ENCODE results near the gene CALCOCO1.

Gene CALCOCO1

GRCh38 chr12:53738406-53739213 is 11.4 kb upstream of the CALCOCO1 start:
- H2AFZ ChIP-seq (ENCODE audit: low read depth, low read length, severe bottlenecking), result no peak overlapping the region
- no peaks in the 10 kb centered on the region for H3F3A ChIP-seq (ENCODE audit: insufficient read depth)
- no peak overlapping the region for H3K4me3 ChIP-seq (ENCODE audit: insufficient read depth, low read length, poor library complexity, severe bottlenecking)
- no peak overlapping the region for H3K9ac ChIP-seq (ENCODE audit: low read length)
- no peaks in the 10 kb centered on the region for H3K79me2 ChIP-seq (ENCODE audit: insufficient read depth, low read length)
- no peaks in the 10 kb centered on the region for H3K9me2 ChIP-seq (replicated peaks; ENCODE audit: insufficient read depth, low read length)
- no peaks in the 10 kb centered on the region for H4K20me1 ChIP-seq (ENCODE audit: low read depth, low read length)
- H3K36me3 ChIP-seq (ENCODE audit: low read length), result no peaks in the 10 kb centered on the region
- H3K4me2 ChIP-seq (ENCODE audit: low read depth, low read length, poor library complexity, severe bottlenecking), result no peak overlapping the region
- H3K27me3 ChIP-seq (ENCODE audit: low read length), result no peaks in the 10 kb centered on the region
- no peaks in the 10 kb centered on the region for H3K9me3 ChIP-seq (ENCODE audit: insufficient read depth, low read length)
- H3K27ac ChIP-seq (ENCODE audit: low read depth, low read length), result no peak overlapping the region
- TF ChIP-seq CTCF (IDR thresholded peaks at IDR 0.05; ENCODE audit: insufficient read depth, low read length, poor library complexity, severe bottlenecking), result no peak
- TF ChIP-seq EZH2phosphoT487 (conservative IDR thresholded peaks at IDR 0.05; ENCODE audit: low read length), result no peak

- Histone ChIP-seq H3K27ac (ENCODE audit: low read depth, low read length) (no peak overlapping the region), H3F3A (ENCODE audit: insufficient read depth) (no peaks in the 10 kb centered on the region), H3K79me2 (ENCODE audit: insufficient read depth, low read length) (no peaks in the 10 kb centered on the region), H3K9me3 (ENCODE audit: insufficient read depth, low read length) (no peaks in the 10 kb centered on the region), H3K27me3 (ENCODE audit: low read length) (no peaks in the 10 kb centered on the region), H3K36me3 (ENCODE audit: low read length) (no peaks in the 10 kb centered on the region), H3K9ac (ENCODE audit: low read length) (no peak overlapping the region), H4K20me1 (ENCODE audit: low read depth, low read length) (no peaks in the 10 kb centered on the region), H2AFZ (ENCODE audit: low read depth, low read length, severe bottlenecking) (no peak overlapping the region), H3K9me2 (replicated peaks; ENCODE audit: insufficient read depth, low read length) (no peaks in the 10 kb centered on the region), H3K4me2 (ENCODE audit: low read depth, low read length, poor library complexity, severe bottlenecking) (no peak overlapping the region), H3K4me3 (ENCODE audit: insufficient read depth, low read length, poor library complexity, severe bottlenecking) (no peak overlapping the region)
- no peak for TF ChIP-seq CTCF (IDR thresholded peaks at IDR 0.05; ENCODE audit: insufficient read depth, low read length, poor library complexity, severe bottlenecking)
Observed at GRCh38 chr12:53737951-53738405, 10.7 kb upstream of the CALCOCO1 start.

- H3K36me3 ChIP-seq (ENCODE audit: low read length), result no peaks in the 10 kb centered on the region
- H3K27me3 ChIP-seq (ENCODE audit: low read length), result no peaks in the 10 kb centered on the region
- TF ChIP-seq EZH2phosphoT487 (conservative IDR thresholded peaks at IDR 0.05; ENCODE audit: low read length) (no peak), CTCF (IDR thresholded peaks at IDR 0.05; ENCODE audit: insufficient read depth, low read length, poor library complexity, severe bottlenecking) (no peak)
- H3F3A ChIP-seq (ENCODE audit: insufficient read depth), result no peaks in the 10 kb centered on the region
- H3K9me3 ChIP-seq (ENCODE audit: insufficient read depth, low read length), result no peaks in the 10 kb centered on the region
- H3K9ac ChIP-seq (ENCODE audit: low read length), result no peak overlapping the region
- no peaks in the 10 kb centered on the region for H4K20me1 ChIP-seq (ENCODE audit: low read depth, low read length)
- no peak overlapping the region for H3K27ac ChIP-seq (ENCODE audit: low read depth, low read length)
- H2AFZ ChIP-seq (ENCODE audit: low read depth, low read length, severe bottlenecking), result no peak overlapping the region
- H3K9me2 ChIP-seq (replicated peaks; ENCODE audit: insufficient read depth, low read length), result no peaks in the 10 kb centered on the region
- H3K4me2 ChIP-seq (ENCODE audit: low read depth, low read length, poor library complexity, severe bottlenecking), result no peak overlapping the region
- no peaks in the 10 kb centered on the region for H3K79me2 ChIP-seq (ENCODE audit: insufficient read depth, low read length)
- H3K4me3 ChIP-seq (ENCODE audit: insufficient read depth, low read length, poor library complexity, severe bottlenecking), result no peak overlapping the region
Observed at GRCh38 chr12:53737093-53737808, 10.0 kb upstream of the CALCOCO1 start.
